Measurements from ENCODE around the gene NBEAL2.

NBEAL2 gene

DNA sequence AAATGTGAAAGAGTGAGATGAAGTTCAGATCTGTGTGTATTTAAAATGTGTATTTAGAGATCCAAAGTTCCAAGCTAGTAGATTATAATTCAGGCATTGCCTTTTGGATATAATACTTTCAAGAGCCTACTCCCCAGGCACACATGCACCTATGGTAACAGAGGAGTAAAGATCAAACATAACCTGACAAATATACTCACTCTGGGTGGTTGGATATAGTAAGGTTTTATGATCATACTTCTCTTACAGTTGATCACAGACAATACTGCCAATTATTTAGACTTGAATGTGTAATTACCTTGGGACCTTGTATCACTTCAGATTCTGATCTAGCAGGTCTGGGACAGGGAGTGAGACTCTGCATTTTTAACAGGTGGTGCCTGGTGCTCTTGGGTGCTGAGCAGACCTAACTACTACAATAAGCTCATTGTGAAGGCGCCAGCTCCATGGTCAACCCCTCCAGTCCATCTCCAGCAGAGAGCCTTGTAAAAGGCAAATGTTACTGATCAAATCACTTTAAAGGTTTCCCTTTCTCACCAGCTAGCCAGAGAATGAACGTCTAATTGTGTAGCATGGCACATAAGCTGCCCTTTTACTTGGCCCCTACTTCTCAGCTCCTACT lies 55.5 kb downstream of the NBEAL2 start:
- no peak overlapping the region for H3K4me3 ChIP-seq (ENCODE audit: low read depth, low read length)
- H3K4me1 ChIP-seq (ENCODE audit: control insufficient read depth, insufficient read depth, low read length): peaks cover 5% of the 10 kb centered on the region; the same call in 1 of the 2 replicates
- no peak overlapping the region; the same call in 1 of the 2 replicates for H3K27ac ChIP-seq (ENCODE audit: extremely low read depth, low read depth, low read length)
- H3K9me3 ChIP-seq (ENCODE audit: control insufficient read depth, insufficient read depth, low read depth, low read length): no peaks in the 10 kb centered on the region
- POLR2A ChIA-PET: interaction anchor here (0.6 kb wide), 2 partner anchors 58 to 1861 kb away, joined by 3 to 4 read pairs; no protein-coding TSS in a partner anchor
- TF ChIP-seq ZNF664 (tag by site-specific recombination; IDR thresholded peaks at IDR 0.05) (no peak), ZNF629 (tag by site-specific recombination; IDR thresholded peaks at IDR 0.05) (no peak), ZNF549 (tag by site-specific recombination; IDR thresholded peaks at IDR 0.05) (no peak), OVOL3 (tag by site-specific recombination; IDR thresholded peaks at IDR 0.05) (no peak), ZNF404 (tag by site-specific recombination; IDR thresholded peaks at IDR 0.05) (no peak), ZNF324 (tag by site-specific recombination; IDR thresholded peaks at IDR 0.05) (no peak), HOXD13 (CRISPR knock-in tag; IDR thresholded peaks at IDR 0.05; ENCODE audit: borderline replicate concordance) (no peak), ZBTB7A (tag by site-specific recombination; IDR thresholded peaks at IDR 0.05; ENCODE audit: low read depth) (no peak), WT1 (tag by site-specific recombination; IDR thresholded peaks at IDR 0.05) (no peak), ZNF292 (tag by site-specific recombination; IDR thresholded peaks at IDR 0.05; ENCODE audit: borderline replicate concordance, low read depth) (no peak), ZFP69B (tag by site-specific recombination; IDR thresholded peaks at IDR 0.05) (no peak), ZNF112 (tag by site-specific recombination; IDR thresholded peaks at IDR 0.05) (no peak)
- TF ChIP-seq, protein P1, sequence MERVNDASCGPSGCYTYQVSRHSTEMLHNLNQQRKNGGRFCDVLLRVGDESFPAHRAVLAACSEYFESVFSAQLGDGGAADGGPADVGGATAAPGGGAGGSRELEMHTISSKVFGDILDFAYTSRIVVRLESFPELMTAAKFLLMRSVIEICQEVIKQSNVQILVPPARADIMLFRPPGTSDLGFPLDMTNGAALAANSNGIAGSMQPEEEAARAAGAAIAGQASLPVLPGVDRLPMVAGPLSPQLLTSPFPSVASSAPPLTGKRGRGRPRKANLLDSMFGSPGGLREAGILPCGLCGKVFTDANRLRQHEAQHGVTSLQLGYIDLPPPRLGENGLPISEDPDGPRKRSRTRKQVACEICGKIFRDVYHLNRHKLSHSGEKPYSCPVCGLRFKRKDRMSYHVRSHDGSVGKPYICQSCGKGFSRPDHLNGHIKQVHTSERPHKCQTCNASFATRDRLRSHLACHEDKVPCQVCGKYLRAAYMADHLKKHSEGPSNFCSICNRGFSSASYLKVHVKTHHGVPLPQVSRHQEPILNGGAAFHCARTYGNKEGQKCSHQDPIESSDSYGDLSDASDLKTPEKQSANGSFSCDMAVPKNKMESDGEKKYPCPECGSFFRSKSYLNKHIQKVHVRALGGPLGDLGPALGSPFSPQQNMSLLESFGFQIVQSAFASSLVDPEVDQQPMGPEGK (tag by site-specific recombination; IDR thresholded peaks at IDR 0.05): no peak
- TF ChIP-seq, protein P2, sequence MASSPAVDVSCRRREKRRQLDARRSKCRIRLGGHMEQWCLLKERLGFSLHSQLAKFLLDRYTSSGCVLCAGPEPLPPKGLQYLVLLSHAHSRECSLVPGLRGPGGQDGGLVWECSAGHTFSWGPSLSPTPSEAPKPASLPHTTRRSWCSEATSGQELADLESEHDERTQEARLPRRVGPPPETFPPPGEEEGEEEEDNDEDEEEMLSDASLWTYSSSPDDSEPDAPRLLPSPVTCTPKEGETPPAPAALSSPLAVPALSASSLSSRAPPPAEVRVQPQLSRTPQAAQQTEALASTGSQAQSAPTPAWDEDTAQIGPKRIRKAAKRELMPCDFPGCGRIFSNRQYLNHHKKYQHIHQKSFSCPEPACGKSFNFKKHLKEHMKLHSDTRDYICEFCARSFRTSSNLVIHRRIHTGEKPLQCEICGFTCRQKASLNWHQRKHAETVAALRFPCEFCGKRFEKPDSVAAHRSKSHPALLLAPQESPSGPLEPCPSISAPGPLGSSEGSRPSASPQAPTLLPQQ (tag by site-specific recombination; IDR thresholded peaks at IDR 0.05): no peak
- TF ChIP-seq, protein P3, sequence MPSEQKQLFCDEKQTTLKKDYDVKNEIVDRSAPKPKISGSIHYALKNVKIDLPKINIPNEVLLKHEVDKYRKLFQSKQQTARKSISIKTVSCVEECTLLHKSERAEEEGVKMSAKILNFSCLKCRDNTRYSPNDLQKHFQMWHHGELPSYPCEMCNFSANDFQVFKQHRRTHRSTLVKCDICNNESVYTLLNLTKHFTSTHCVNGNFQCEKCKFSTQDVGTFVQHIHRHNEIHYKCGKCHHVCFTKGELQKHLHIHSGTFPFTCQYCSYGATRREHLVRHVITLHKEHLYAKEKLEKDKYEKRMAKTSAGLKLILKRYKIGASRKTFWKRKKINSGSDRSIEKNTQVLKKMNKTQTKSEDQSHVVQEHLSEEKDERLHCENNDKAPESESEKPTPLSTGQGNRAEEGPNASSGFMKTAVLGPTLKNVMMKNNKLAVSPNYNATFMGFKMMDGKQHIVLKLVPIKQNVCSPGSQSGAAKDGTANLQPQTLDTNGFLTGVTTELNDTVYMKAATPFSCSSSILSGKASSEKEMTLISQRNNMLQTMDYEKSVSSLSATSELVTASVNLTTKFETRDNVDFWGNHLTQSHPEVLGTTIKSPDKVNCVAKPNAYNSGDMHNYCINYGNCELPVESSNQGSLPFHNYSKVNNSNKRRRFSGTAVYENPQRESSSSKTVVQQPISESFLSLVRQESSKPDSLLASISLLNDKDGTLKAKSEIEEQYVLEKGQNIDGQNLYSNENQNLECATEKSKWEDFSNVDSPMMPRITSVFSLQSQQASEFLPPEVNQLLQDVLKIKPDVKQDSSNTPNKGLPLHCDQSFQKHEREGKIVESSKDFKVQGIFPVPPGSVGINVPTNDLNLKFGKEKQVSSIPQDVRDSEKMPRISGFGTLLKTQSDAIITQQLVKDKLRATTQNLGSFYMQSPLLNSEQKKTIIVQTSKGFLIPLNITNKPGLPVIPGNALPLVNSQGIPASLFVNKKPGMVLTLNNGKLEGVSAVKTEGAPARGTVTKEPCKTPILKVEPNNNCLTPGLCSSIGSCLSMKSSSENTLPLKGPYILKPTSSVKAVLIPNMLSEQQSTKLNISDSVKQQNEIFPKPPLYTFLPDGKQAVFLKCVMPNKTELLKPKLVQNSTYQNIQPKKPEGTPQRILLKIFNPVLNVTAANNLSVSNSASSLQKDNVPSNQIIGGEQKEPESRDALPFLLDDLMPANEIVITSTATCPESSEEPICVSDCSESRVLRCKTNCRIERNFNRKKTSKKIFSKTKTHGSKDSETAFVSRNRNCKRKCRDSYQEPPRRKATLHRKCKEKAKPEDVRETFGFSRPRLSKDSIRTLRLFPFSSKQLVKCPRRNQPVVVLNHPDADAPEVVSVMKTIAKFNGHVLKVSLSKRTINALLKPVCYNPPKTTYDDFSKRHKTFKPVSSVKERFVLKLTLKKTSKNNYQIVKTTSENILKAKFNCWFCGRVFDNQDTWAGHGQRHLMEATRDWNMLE (tag by site-specific recombination; conservative IDR thresholded peaks at IDR 0.05; ENCODE audit: low read depth): no peak
- TF ChIP-seq, protein P4, sequence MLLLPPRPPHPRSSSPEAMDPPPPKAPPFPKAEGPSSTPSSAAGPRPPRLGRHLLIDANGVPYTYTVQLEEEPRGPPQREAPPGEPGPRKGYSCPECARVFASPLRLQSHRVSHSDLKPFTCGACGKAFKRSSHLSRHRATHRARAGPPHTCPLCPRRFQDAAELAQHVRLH (tag by site-specific recombination; IDR thresholded peaks at IDR 0.05): no peak
- TF ChIP-seq, protein P5, sequence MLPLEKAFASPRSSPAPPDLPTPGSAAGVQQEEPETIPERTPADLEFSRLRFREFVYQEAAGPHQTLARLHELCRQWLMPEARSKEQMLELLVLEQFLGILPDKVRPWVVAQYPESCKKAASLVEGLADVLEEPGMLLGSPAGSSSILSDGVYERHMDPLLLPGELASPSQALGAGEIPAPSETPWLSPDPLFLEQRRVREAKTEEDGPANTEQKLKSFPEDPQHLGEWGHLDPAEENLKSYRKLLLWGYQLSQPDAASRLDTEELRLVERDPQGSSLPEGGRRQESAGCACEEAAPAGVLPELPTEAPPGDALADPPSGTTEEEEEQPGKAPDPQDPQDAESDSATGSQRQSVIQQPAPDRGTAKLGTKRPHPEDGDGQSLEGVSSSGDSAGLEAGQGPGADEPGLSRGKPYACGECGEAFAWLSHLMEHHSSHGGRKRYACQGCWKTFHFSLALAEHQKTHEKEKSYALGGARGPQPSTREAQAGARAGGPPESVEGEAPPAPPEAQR (tag by site-specific recombination; IDR thresholded peaks at IDR 0.05): no peak
- TF ChIP-seq, protein P6, sequence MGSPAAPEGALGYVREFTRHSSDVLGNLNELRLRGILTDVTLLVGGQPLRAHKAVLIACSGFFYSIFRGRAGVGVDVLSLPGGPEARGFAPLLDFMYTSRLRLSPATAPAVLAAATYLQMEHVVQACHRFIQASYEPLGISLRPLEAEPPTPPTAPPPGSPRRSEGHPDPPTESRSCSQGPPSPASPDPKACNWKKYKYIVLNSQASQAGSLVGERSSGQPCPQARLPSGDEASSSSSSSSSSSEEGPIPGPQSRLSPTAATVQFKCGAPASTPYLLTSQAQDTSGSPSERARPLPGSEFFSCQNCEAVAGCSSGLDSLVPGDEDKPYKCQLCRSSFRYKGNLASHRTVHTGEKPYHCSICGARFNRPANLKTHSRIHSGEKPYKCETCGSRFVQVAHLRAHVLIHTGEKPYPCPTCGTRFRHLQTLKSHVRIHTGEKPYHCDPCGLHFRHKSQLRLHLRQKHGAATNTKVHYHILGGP (tag by site-specific recombination; IDR thresholded peaks at IDR 0.05): no peak
- CTCF ChIA-PET: interaction anchor here (0.6 kb wide), 1 partner anchor 1401 kb away, joined by 4 read pairs; no protein-coding TSS in a partner anchor
- peaks cover 15 to 52% of the 10 kb centered on the region in 2 experiments; a peak in 2 of 3 replicates for H3K36me3 ChIP-seq (ENCODE audit: control insufficient read depth in 2 of 2, insufficient read depth in 1 of 2, low read length in 2 of 2)

Measured in HEK293 (cell line).